Measurements from ENCODE around the gene CFAP43. TPM values are rescaled to one million over a fixed set of nuclear protein-coding genes. Genes with fewer than 3 reads are reported as not detected.

Gene CFAP43
- total and polyA plus RNA-seq, 12 donors, result 0.06 to 0.37 (median 0.12) TPM; not detected in 6

- Histone ChIP-seq H3K4me1 (peaks cover 0 to 10% (median 0%) of the 10 kb centered on the region in 9 donors), H3K9me3 (peaks cover 0 to 6% (median 0%) of the 10 kb centered on the region in 11 donors), H3K27ac (no peak overlapping the region), H3K36me3 (no peaks in the 10 kb centered on the region), H3K27me3 (peaks cover 0 to 11% (median 0%) of the 10 kb centered on the region in 7 donors), H3K4me3 (no peak overlapping the region)
- DNase-seq (no peak), ATAC-seq (no peak)
- TF ChIP-seq CTCF (IDR thresholded peaks at IDR 0.05), result no peak
- intact Hi-C loops (cut with DNase I), result no loop called here
Observed at GRCh38 chr10:104242545-104242944, 10.4 kb upstream of the CFAP43 start.

GRCh38 chr10:104240078-104240477 is 7.9 kb upstream of the CFAP43 start:
- no peak for DNase-seq
- intact Hi-C loops (cut with DNase I), result no loop called here
- Histone ChIP-seq H3K4me3 (no peak overlapping the region), H3K36me3 (no peaks in the 10 kb centered on the region), H3K4me1 (no peaks in the 10 kb centered on the region), H3K27me3 (peaks cover 0 to 13% (median 0%) of the 10 kb centered on the region in 7 donors), H3K27ac (no peak overlapping the region), H3K9me3 (peaks cover 0 to 6% (median under 1%) of the 10 kb centered on the region in 11 donors)
- no peak for ATAC-seq
- TF ChIP-seq CTCF (IDR thresholded peaks at IDR 0.05), result no peak
- WGBS, 2 donors, result 66 to 77% methylated on average over 2 of the region's 2 CpGs

- WGBS, 2 donors, result 78% methylated on average over 3 of the region's 3 CpGs
Observed at GRCh38 chr10:104235801-104236200, 3.6 kb upstream of the CFAP43 start.

GRCh38 chr10:104234934-104235333 is 2.8 kb upstream of the CFAP43 start:
- peaks cover 0 to 13% (median 0%) of the 10 kb centered on the region in 7 donors for H3K27me3 ChIP-seq
- WGBS, 2 donors, result 81 to 85% methylated on average over 1 of the region's 1 CpG
- no peaks in the 10 kb centered on the region for H3K36me3 ChIP-seq
- TF ChIP-seq CTCF (IDR thresholded peaks at IDR 0.05), result no peak
- ATAC-seq (no peak), DNase-seq (no peak)
- no peak overlapping the region for H3K4me3 ChIP-seq
- H3K4me1 ChIP-seq, result peaks cover 0 to 14% (median 9%) of the 10 kb centered on the region in 9 donors
- H3K9me3 ChIP-seq, result peaks cover 0 to 14% (median 3%) of the 10 kb centered on the region in 11 donors
- intact Hi-C loops (cut with DNase I), result no loop called here
- H3K27ac ChIP-seq, result no peak overlapping the region

More at GRCh38 chr10:104235801-104236200, 3.6 kb upstream of the CFAP43 start:
- peaks cover 0 to 13% (median 0%) of the 10 kb centered on the region in 7 donors for H3K27me3 ChIP-seq
- DNase-seq (no peak), ATAC-seq (no peak)
- H3K9me3 ChIP-seq, result peaks cover 0 to 14% (median 3%) of the 10 kb centered on the region in 11 donors
- intact Hi-C loops (cut with DNase I), result no loop called here
- no peak overlapping the region for H3K27ac ChIP-seq
- no peaks in the 10 kb centered on the region for H3K36me3 ChIP-seq
- no peak for TF ChIP-seq CTCF (IDR thresholded peaks at IDR 0.05)
- H3K4me3 ChIP-seq, result no peak overlapping the region
- H3K4me1 ChIP-seq, result peaks cover 0 to 14% (median 9%) of the 10 kb centered on the region in 9 donors
